T-helper 2 cell treated with Interferon-gamma antibody and Interleukin-4, amounts not matched to agents 100 ng/mL and 5 ng/mL, for 36 hours (primary cell): Measurements from ENCODE around the gene AXIN1. TPM values are rescaled to one million over a fixed set of nuclear protein-coding genes. Genes with fewer than 3 reads are reported as not detected.

Source experiments
- intact Hi-C: fragments of 100-400 bp; cut with micrococcal nuclease; formaldehyde crosslinking; loops from one replicate; pipeline ENCODE4 v1.15.1; 2023
- total RNA-seq: library from RNA; stranded (reverse); gene quantifications from 2 replicates; pipeline ENCODE4 v1.2.3, GENCODE V29; 2022

The AXIN1 gene
- total RNA-seq, 1 donor from 2014 or later: 31.1 TPM

- intact Hi-C loops: no loop called here
Observed at GRCh38 chr16:307691-308312, 44.7 kb downstream of the AXIN1 start.

- intact Hi-C loops: no loop called here
Observed at GRCh38 chr16:306911-307370, 45.6 kb downstream of the AXIN1 start.

GRCh38 chr16:305916-306626, 46.5 kb downstream of the AXIN1 start:
- intact Hi-C loops: no loop called here

GRCh38 chr16:303760-304505, 48.6 kb downstream of the AXIN1 start:
- intact Hi-C loops: no loop called here

GRCh38 chr16:301950-302349, 50.6 kb downstream of the AXIN1 start:
- intact Hi-C loops: no loop called here

GRCh38 chr16:301235-301634, 51.3 kb downstream of the AXIN1 start:
- intact Hi-C loops: no loop called here

GRCh38 chr16:297832-298231, 54.7 kb downstream of the AXIN1 start:
- intact Hi-C loops: no loop called here

GRCh38 chr16:296806-297510, 55.6 kb downstream of the AXIN1 start:
- intact Hi-C loops: no loop called here

GRCh38 chr16:296276-296675, 56.2 kb downstream of the AXIN1 start:
- intact Hi-C loops: no loop called here

GRCh38 chr16:293043-293775, 59.3 kb downstream of the AXIN1 start:
- intact Hi-C loops: no loop called here

- intact Hi-C loops: no loop called here
Observed at GRCh38 chr16:291539-291938, 61.0 kb downstream of the AXIN1 start.

- intact Hi-C loops: no loop called here
Observed at GRCh38 chr16:290681-291405, 61.7 kb downstream of the AXIN1 start.

GRCh38 chr16:290015-290680, 62.4 kb downstream of the AXIN1 start:
- intact Hi-C loops: no loop called here

GRCh38 chr16:289395-289997, 63.0 kb downstream of the AXIN1 start:
- intact Hi-C loops: no loop called here

GRCh38 chr16:287981-288920, 64.3 kb downstream of the AXIN1 start:
- intact Hi-C loops: no loop called here

- intact Hi-C loops: no loop called here
Observed at GRCh38 chr16:287298-287811, 65.2 kb downstream of the AXIN1 start.

GRCh38 chr16:286491-287297, 65.8 kb downstream of the AXIN1 start:
- intact Hi-C loops: no loop called here
